DMS153 treated with DMSO at 0.1 percent for 48 hours (cell line): Measurements from ENCODE around the gene PKD1.
"Not testable (repeated sequence)": the region's sequence is repeated elsewhere in the genome, so short reads cannot be mapped to it uniquely, and the experiment has no call there.

Experiments used
- DNase-seq: peaks from one replicate; lab custom pipeline; 2025; ENCODE audit not compliant: unreplicated experiment; lab: John Stamatoyannopoulos, UW

The PKD1 gene

GRCh38 chr16:2126161-2126743 lies 9.4 kb downstream of the PKD1 start:
- not testable (repeated sequence) for DNase-seq

- not testable (repeated sequence) for DNase-seq
Observed at GRCh38 chr16:2125609-2126008, 10.1 kb downstream of the PKD1 start.

GRCh38 chr16:2124694-2125444 lies 10.8 kb downstream of the PKD1 start:
- peak; percentile 39 for DNase-seq

GRCh38 chr16:2124377-2124693 lies 11.4 kb downstream of the PKD1 start:
- not testable (repeated sequence) for DNase-seq

GRCh38 chr16:2123706-2124376 lies 11.9 kb downstream of the PKD1 start:
- DNase-seq: not testable (repeated sequence)

- DNase-seq: not testable (repeated sequence)
Observed at GRCh38 chr16:2122934-2123683, 12.6 kb downstream of the PKD1 start.

- DNase-seq: no peak
Observed at GRCh38 chr16:2122429-2122828, 13.3 kb downstream of the PKD1 start.

- DNase-seq: no peak
Observed at GRCh38 chr16:2121853-2122252, 13.8 kb downstream of the PKD1 start.

- not testable (repeated sequence) for DNase-seq
Observed at GRCh38 chr16:2121325-2121724, 14.4 kb downstream of the PKD1 start.

- DNase-seq: not testable (repeated sequence)
Observed at GRCh38 chr16:2117960-2118722, 17.6 kb downstream of the PKD1 start.

- DNase-seq: not testable (repeated sequence)
Observed at GRCh38 chr16:2117341-2117740, 18.4 kb downstream of the PKD1 start.

- DNase-seq: not testable (repeated sequence)
Observed at GRCh38 chr16:2116428-2116827, 19.3 kb downstream of the PKD1 start.

- DNase-seq: no peak
Observed at GRCh38 chr16:2115591-2115973, 20.1 kb downstream of the PKD1 start.

- DNase-seq: not testable (repeated sequence)
Observed at GRCh38 chr16:2114885-2115590, 20.7 kb downstream of the PKD1 start.

- DNase-seq: not testable (repeated sequence)
Observed at GRCh38 chr16:2114225-2114624, 21.5 kb downstream of the PKD1 start.

GRCh38 chr16:2112539-2113106 lies 23.1 kb downstream of the PKD1 start:
- not testable (repeated sequence) for DNase-seq

GRCh38 chr16:2111412-2112335 lies 24.0 kb downstream of the PKD1 start:
- DNase-seq: not testable (repeated sequence)

GRCh38 chr16:2111009-2111353 lies 24.7 kb downstream of the PKD1 start:
- DNase-seq: not testable (repeated sequence)
